ENCODE data around the gene OPHN1.

OPHN1 gene

GRCh38 chrX:68180579-68180978, 252.7 kb downstream of the OPHN1 start:
- DNase-seq = no peak

DNA sequence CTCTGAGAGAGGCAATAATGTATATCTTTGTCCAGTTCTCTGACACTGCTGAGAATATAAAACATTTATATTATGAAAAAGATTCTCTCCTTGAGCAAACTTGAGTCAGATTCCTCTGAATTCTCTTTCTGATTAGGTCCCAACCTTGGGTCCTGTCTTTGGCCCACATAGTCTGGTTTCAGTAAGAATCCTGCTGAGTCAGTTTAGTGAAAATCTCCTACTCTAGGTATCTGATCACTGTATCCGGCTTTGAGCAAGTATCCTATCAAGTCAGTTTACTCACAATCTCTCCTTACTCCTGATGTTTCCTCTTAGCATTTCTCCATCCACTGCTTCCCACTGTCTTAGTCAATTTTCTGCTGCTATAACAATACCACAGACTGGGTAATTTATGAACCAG, 253.9 kb downstream of the OPHN1 start:
- no peak for DNase-seq
- no peak overlapping the region for H2AFZ ChIP-seq (ENCODE audit: insufficient read depth, low read length, poor library complexity)
- no peak overlapping the region for H2BK120ac ChIP-seq (ENCODE audit: insufficient read depth, low read length, poor library complexity)
- H3K9ac ChIP-seq (ENCODE audit: low read length) = no peak overlapping the region
- H3K4me2 ChIP-seq (ENCODE audit: low read length) = no peak overlapping the region
- no peak overlapping the region for H2AK5ac ChIP-seq (ENCODE audit: low read length)
- no peak overlapping the region for H4K8ac ChIP-seq (ENCODE audit: low read depth, low read length)
- H3K4me3 ChIP-seq (ENCODE audit: low read depth, low read length) = no peak overlapping the region
- no peaks in the 10 kb centered on the region for H3K27me3 ChIP-seq (ENCODE audit: insufficient read depth, low read length)
- H2BK12ac ChIP-seq (ENCODE audit: low read length) = no peak overlapping the region
- H3K4me1 ChIP-seq (ENCODE audit: control insufficient read depth in 1 of 2, insufficient read depth in 2 of 2, low read length in 2 of 2) = no peaks in the 10 kb centered on the region
- H2BK5ac ChIP-seq (ENCODE audit: low read depth, low read length, poor library complexity) = no peak overlapping the region
- H3K23ac ChIP-seq (ENCODE audit: low read length) = no peak overlapping the region
- H3K18ac ChIP-seq (ENCODE audit: low read length) = no peak overlapping the region
- no peaks in the 10 kb centered on the region for H3K79me2 ChIP-seq (ENCODE audit: control insufficient read depth, insufficient read depth, low read length, poor library complexity)
- no peaks in the 10 kb centered on the region for H3K9me3 ChIP-seq (ENCODE audit: insufficient read depth, low read depth, low read length)
- H3K36me3 ChIP-seq (ENCODE audit: control insufficient read depth in 1 of 2, insufficient read depth in 2 of 2, low read length in 2 of 2) = no peaks in the 10 kb centered on the region
- H3K14ac ChIP-seq (ENCODE audit: low read length) = no peak overlapping the region
- no CpG with 5 or more reads among the region's 1 CpG for WGBS (ENCODE audit: extremely low coverage, insufficient coverage, insufficient read length)
- no peak overlapping the region for H3K27ac ChIP-seq (ENCODE audit: low read depth, low read length)
- no peak overlapping the region for H3K4ac ChIP-seq (ENCODE audit: low read depth, low read length)
- H4K91ac ChIP-seq (ENCODE audit: low read depth, low read length) = no peak overlapping the region
- no peak overlapping the region for H4K12ac ChIP-seq (ENCODE audit: low read depth, low read length)
- no peaks in the 10 kb centered on the region for H3K79me1 ChIP-seq (ENCODE audit: low read length)

More at GRCh38 chrX:68180579-68180978, 252.7 kb downstream of the OPHN1 start:
- WGBS (ENCODE audit: extremely low coverage, insufficient coverage, insufficient read length) = no CpG with 5 or more reads among the region's 2 CpGs
- Histone ChIP-seq H3K4me2 (ENCODE audit: low read length) (no peak overlapping the region), H3K36me3 (ENCODE audit: control insufficient read depth in 1 of 2, insufficient read depth in 2 of 2, low read length in 2 of 2) (no peaks in the 10 kb centered on the region), H3K9me3 (ENCODE audit: insufficient read depth, low read depth, low read length) (no peaks in the 10 kb centered on the region), H2AK5ac (ENCODE audit: low read length) (no peak overlapping the region), H2BK5ac (ENCODE audit: low read depth, low read length, poor library complexity) (no peak overlapping the region), H3K18ac (ENCODE audit: low read length) (no peak overlapping the region), H3K4me1 (ENCODE audit: control insufficient read depth in 1 of 2, insufficient read depth in 2 of 2, low read length in 2 of 2) (no peaks in the 10 kb centered on the region), H2BK120ac (ENCODE audit: insufficient read depth, low read length, poor library complexity) (no peak overlapping the region), H3K4me3 (ENCODE audit: low read depth, low read length) (no peak overlapping the region), H2BK12ac (ENCODE audit: low read length) (no peak overlapping the region), H3K79me2 (ENCODE audit: control insufficient read depth, insufficient read depth, low read length, poor library complexity) (no peaks in the 10 kb centered on the region), H2AFZ (ENCODE audit: insufficient read depth, low read length, poor library complexity) (no peak overlapping the region), H3K4ac (ENCODE audit: low read depth, low read length) (no peak overlapping the region), H4K91ac (ENCODE audit: low read depth, low read length) (no peak overlapping the region), H4K12ac (ENCODE audit: low read depth, low read length) (no peak overlapping the region), H3K14ac (ENCODE audit: low read length) (no peak overlapping the region), H3K27ac (ENCODE audit: low read depth, low read length) (no peak overlapping the region), H3K79me1 (ENCODE audit: low read length) (no peaks in the 10 kb centered on the region), H3K27me3 (ENCODE audit: insufficient read depth, low read length) (no peaks in the 10 kb centered on the region), H3K9ac (ENCODE audit: low read length) (no peak overlapping the region), H3K23ac (ENCODE audit: low read length) (no peak overlapping the region), H4K8ac (ENCODE audit: low read depth, low read length) (no peak overlapping the region)

- Histone ChIP-seq H4K12ac (ENCODE audit: low read depth, low read length) (no peak overlapping the region), H3K27me3 (ENCODE audit: insufficient read depth, low read length) (no peaks in the 10 kb centered on the region), H3K4me1 (ENCODE audit: control insufficient read depth in 1 of 2, insufficient read depth in 2 of 2, low read length in 2 of 2) (no peaks in the 10 kb centered on the region), H4K8ac (ENCODE audit: low read depth, low read length) (no peak overlapping the region), H3K36me3 (ENCODE audit: control insufficient read depth in 1 of 2, insufficient read depth in 2 of 2, low read length in 2 of 2) (no peaks in the 10 kb centered on the region), H2BK120ac (ENCODE audit: insufficient read depth, low read length, poor library complexity) (no peak overlapping the region), H3K4me3 (ENCODE audit: low read depth, low read length) (no peak overlapping the region), H3K79me1 (ENCODE audit: low read length) (no peaks in the 10 kb centered on the region), H3K18ac (ENCODE audit: low read length) (no peak overlapping the region), H3K4me2 (ENCODE audit: low read length) (no peak overlapping the region), H3K4ac (ENCODE audit: low read depth, low read length) (no peak overlapping the region), H3K79me2 (ENCODE audit: control insufficient read depth, insufficient read depth, low read length, poor library complexity) (no peaks in the 10 kb centered on the region), H3K9ac (ENCODE audit: low read length) (no peak overlapping the region), H3K27ac (ENCODE audit: low read depth, low read length) (no peak overlapping the region), H4K91ac (ENCODE audit: low read depth, low read length) (no peak overlapping the region), H2BK12ac (ENCODE audit: low read length) (no peak overlapping the region), H3K23ac (ENCODE audit: low read length) (no peak overlapping the region), H3K9me3 (ENCODE audit: insufficient read depth, low read depth, low read length) (no peaks in the 10 kb centered on the region), H2BK5ac (ENCODE audit: low read depth, low read length, poor library complexity) (no peak overlapping the region), H2AFZ (ENCODE audit: insufficient read depth, low read length, poor library complexity) (no peak overlapping the region), H3K14ac (ENCODE audit: low read length) (no peak overlapping the region), H2AK5ac (ENCODE audit: low read length) (no peak overlapping the region)
- WGBS (ENCODE audit: extremely low coverage, insufficient coverage, insufficient read length) = no CpG with 5 or more reads among the region's 4 CpGs
- no peak for DNase-seq
Measured at GRCh38 chrX:68177542-68177941, 255.8 kb downstream of the OPHN1 start.

DNA sequence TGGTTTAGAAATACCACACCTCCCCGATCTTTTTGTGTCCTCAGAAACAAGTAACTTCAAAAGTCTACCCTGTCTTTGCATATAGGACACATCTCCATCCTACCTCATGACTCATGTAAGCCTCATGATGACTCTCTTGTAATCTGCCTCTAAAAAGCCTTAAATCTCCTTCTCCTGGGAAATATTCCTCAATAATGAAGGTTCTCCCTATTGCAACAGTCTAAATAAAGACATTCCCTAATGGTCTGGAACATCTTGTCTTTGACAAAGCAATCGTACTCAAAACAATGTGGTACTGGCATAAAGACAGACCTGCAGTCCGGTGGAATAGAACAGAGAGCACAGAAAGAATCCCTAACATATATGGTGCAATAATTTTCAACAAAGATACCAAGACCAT, 257.7 kb downstream of the OPHN1 start:
- no peak overlapping the region for H2BK120ac ChIP-seq (ENCODE audit: insufficient read depth, low read length, poor library complexity)

More for the DNA sequence above, 257.7 kb downstream of the OPHN1 start:
- no CpG with 5 or more reads among the region's 3 CpGs for WGBS (ENCODE audit: extremely low coverage, insufficient coverage, insufficient read length)
- no peaks in the 10 kb centered on the region for H3K79me1 ChIP-seq (ENCODE audit: low read length)
- no peaks in the 10 kb centered on the region for H3K36me3 ChIP-seq (ENCODE audit: control insufficient read depth in 1 of 2, insufficient read depth in 2 of 2, low read length in 2 of 2)
- no peak overlapping the region for H3K4me3 ChIP-seq (ENCODE audit: low read depth, low read length)
- H2BK12ac ChIP-seq (ENCODE audit: low read length) = no peak overlapping the region
- H3K27me3 ChIP-seq (ENCODE audit: insufficient read depth, low read length) = no peaks in the 10 kb centered on the region
- no peak overlapping the region for H3K23ac ChIP-seq (ENCODE audit: low read length)
- H3K4me2 ChIP-seq (ENCODE audit: low read length) = no peak overlapping the region
- H2BK5ac ChIP-seq (ENCODE audit: low read depth, low read length, poor library complexity) = no peak overlapping the region
- DNase-seq = no peak
- no peak overlapping the region for H4K8ac ChIP-seq (ENCODE audit: low read depth, low read length)
- no peak overlapping the region for H3K4ac ChIP-seq (ENCODE audit: low read depth, low read length)
- no peak overlapping the region for H3K14ac ChIP-seq (ENCODE audit: low read length)
- no peak overlapping the region for H3K9ac ChIP-seq (ENCODE audit: low read length)
- no peaks in the 10 kb centered on the region for H3K9me3 ChIP-seq (ENCODE audit: insufficient read depth, low read depth, low read length)
- no peak overlapping the region for H2AFZ ChIP-seq (ENCODE audit: insufficient read depth, low read length, poor library complexity)
- H3K79me2 ChIP-seq (ENCODE audit: control insufficient read depth, insufficient read depth, low read length, poor library complexity) = no peaks in the 10 kb centered on the region
- no peaks in the 10 kb centered on the region for H3K4me1 ChIP-seq (ENCODE audit: control insufficient read depth in 1 of 2, insufficient read depth in 2 of 2, low read length in 2 of 2)
- H4K91ac ChIP-seq (ENCODE audit: low read depth, low read length) = no peak overlapping the region
- H2AK5ac ChIP-seq (ENCODE audit: low read length) = no peak overlapping the region
- no peak overlapping the region for H4K12ac ChIP-seq (ENCODE audit: low read depth, low read length)
- no peak overlapping the region for H3K18ac ChIP-seq (ENCODE audit: low read length)
- H3K27ac ChIP-seq (ENCODE audit: low read depth, low read length) = no peak overlapping the region

Data from trophoblast cell (in vitro differentiated cells and primary cell).